Testis (tissue), 2 donors: Measurements from ENCODE around the gene CAPN5.

ENCODE experiments used
- POLR2A ChIP-seq: fragments of 450-650 bp; IDR thresholded peaks from one replicate; pipeline ENCODE4 v1.6.1; 2017; ENCODE audit warnings: antibody characterized with exemption, mild to moderate bottlenecking, moderate library complexity
- TF ChIP-seq, protein P1 (sequence below), 3 experiments: fragments of 450-650 bp in 2 of 3; fragments of 200-600 bp in 1 of 3; sonication (generic) in 1 of 3; IDR thresholded peaks; one replicate each; pipeline ENCODE4 v1.5.1; 2016 to 2019; ENCODE audit warnings: antibody characterized with exemption in 3 of 3, mild to moderate bottlenecking in 2 of 3, moderate library complexity in 1 of 3

DNA sequence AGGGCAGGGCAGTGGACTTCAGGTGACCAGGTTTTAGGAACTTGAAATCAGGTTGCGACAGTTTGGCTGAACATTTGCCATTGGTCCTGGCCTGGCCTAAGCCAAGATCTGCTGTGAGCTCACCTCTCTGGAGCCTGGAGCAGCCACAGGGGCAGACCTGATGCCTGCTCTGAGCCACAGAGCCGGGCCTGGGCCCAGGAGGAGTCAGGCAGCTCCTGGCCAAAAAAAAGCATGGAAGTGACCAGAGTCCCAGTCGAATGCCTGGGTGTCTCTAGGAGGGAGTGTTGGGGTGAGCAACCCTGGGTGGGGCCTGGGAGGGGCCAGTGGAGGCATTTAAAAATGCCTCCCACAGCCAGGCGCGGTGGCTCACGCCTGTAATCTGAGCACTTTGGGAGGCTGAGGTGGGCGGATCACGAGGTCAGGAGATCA is 29.8 kb downstream of the CAPN5 start:
- TF ChIP-seq, protein P1, sequence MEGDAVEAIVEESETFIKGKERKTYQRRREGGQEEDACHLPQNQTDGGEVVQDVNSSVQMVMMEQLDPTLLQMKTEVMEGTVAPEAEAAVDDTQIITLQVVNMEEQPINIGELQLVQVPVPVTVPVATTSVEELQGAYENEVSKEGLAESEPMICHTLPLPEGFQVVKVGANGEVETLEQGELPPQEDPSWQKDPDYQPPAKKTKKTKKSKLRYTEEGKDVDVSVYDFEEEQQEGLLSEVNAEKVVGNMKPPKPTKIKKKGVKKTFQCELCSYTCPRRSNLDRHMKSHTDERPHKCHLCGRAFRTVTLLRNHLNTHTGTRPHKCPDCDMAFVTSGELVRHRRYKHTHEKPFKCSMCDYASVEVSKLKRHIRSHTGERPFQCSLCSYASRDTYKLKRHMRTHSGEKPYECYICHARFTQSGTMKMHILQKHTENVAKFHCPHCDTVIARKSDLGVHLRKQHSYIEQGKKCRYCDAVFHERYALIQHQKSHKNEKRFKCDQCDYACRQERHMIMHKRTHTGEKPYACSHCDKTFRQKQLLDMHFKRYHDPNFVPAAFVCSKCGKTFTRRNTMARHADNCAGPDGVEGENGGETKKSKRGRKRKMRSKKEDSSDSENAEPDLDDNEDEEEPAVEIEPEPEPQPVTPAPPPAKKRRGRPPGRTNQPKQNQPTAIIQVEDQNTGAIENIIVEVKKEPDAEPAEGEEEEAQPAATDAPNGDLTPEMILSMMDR (IDR thresholded peaks at IDR 0.05), result no peak
- TF ChIP-seq POLR2A, result no peak
